ENCODE results near the gene MCMBP.
"Not testable (repeated sequence)": the region's sequence is repeated elsewhere in the genome, so short reads cannot be mapped to it uniquely, and the experiment has no call there.

Gene MCMBP

DNA sequence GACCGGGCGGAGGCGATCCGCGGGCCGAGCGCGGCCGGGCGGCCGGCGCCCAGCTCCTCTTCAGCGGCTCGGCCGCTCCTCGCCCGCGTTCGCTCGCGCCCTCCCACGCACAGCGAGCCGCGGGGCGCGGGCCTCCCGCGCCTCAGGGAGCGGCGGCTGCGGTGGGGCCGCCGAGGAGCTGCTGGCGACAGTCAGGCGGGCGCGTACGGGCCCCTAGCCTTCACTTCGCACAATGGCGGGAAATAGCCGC is at the start of gene MCMBP:
Gene MCMBP, minus strand, starts transcription at position 234 of the 250 bp plus-strand sequence. CDS start 259 bp downstream, outside the sequence.
- DNase-seq (ENCODE audit: low spot score) = no peak
- TF ChIP-seq, protein P1, sequence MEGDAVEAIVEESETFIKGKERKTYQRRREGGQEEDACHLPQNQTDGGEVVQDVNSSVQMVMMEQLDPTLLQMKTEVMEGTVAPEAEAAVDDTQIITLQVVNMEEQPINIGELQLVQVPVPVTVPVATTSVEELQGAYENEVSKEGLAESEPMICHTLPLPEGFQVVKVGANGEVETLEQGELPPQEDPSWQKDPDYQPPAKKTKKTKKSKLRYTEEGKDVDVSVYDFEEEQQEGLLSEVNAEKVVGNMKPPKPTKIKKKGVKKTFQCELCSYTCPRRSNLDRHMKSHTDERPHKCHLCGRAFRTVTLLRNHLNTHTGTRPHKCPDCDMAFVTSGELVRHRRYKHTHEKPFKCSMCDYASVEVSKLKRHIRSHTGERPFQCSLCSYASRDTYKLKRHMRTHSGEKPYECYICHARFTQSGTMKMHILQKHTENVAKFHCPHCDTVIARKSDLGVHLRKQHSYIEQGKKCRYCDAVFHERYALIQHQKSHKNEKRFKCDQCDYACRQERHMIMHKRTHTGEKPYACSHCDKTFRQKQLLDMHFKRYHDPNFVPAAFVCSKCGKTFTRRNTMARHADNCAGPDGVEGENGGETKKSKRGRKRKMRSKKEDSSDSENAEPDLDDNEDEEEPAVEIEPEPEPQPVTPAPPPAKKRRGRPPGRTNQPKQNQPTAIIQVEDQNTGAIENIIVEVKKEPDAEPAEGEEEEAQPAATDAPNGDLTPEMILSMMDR (IDR thresholded peaks at IDR 0.05; ENCODE audit: extremely low read depth, missing control alignments) = no peak

DNA sequence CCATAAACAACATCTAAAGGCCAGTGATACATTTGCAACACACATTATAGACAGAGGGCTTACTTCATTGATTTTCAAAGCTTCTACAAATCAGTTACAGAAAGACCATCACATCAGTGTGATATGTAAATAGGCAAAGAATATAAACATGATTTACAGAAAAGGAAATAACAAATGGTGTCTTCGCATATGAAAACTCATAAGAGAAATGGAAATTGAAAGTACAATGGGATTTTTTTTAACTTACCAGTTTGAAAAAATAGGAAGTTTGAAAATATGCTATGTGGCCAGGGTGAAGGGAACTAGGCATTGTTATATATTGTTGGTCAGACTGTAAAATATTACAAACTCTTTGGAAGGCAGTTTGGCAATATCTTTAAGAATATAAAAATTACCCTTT is 47.2 kb upstream of the MCMBP start:
- DNase-seq (ENCODE audit: low spot score) = peak; percentile 20
- TF ChIP-seq, protein P1 (IDR thresholded peaks at IDR 0.05; ENCODE audit: extremely low read depth, missing control alignments) = no peak

GRCh38 chr10:119919271-119919670 is 46.6 kb upstream of the MCMBP start:
- no peak for DNase-seq (ENCODE audit: low spot score)
- TF ChIP-seq, protein P1 (IDR thresholded peaks at IDR 0.05; ENCODE audit: extremely low read depth, missing control alignments) = no peak

DNA sequence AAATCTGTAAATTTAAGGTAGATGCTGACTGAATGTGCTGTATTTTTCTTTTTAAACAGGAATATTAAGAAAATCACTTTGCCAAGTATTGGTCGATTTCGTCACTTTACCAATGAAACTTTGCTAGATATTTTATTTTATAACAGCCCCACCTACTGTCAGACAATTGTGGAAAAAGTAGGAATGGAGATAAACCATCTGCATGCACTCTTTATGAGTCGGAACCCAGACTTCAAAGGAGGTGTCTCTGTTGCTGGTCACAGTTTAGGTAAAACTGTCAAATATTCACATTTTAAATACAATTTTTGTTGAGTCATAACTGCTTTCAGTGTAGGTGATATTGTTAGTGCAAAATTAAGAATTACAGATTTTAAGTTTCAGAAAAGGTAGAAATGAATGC is 45.1 kb upstream of the MCMBP start:
- no peak for DNase-seq (ENCODE audit: low spot score)
- TF ChIP-seq, protein P1 (IDR thresholded peaks at IDR 0.05; ENCODE audit: extremely low read depth, missing control alignments) = no peak

- TF ChIP-seq, protein P1 (IDR thresholded peaks at IDR 0.05; ENCODE audit: extremely low read depth, missing control alignments) = no peak
- no peak for DNase-seq (ENCODE audit: low spot score)
Measured at GRCh38 chr10:119910689-119911088, 38.0 kb upstream of the MCMBP start.

DNA sequence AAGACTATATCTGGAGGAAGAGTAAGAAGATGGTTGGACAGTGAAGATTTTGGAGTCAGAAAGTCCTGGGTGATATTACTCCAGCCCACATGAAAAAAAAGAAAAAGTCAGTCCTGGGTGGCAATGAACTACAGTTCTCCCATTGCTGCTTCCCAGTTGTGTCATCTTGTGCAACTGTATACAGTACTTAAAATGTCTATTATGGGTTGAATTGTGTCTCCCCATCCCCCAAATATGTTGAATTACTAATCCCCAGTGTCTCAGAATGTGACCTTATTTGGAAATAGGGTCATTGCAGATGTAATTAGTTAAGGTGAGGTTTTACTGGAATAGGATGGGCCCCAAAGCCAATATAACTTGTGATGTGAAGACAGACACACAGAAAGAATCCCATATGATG is 35.5 kb upstream of the MCMBP start:
- DNase-seq (ENCODE audit: low spot score) = no peak
- TF ChIP-seq, protein P1 (IDR thresholded peaks at IDR 0.05; ENCODE audit: extremely low read depth, missing control alignments) = no peak

DNA sequence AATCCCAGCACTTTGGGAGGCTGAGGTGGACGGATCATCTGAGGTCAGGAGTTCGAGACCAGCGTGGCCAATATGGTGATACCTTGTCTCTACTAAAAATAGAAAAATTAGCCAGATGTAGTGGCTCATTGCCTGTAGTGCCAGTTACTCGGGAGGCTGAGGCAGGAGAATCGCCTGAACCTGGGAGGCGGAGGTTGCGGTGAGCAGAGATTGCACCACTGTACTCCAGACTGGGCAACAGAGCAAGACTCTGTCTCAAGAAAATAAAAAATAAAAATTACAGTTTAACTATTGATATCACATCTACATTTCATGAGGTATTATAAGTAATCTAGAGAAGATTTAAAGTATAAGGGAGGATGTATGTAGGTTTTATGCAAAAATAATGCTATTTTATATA is 35.1 kb upstream of the MCMBP start:
- not testable (repeated sequence) for DNase-seq (ENCODE audit: low spot score)

DNA sequence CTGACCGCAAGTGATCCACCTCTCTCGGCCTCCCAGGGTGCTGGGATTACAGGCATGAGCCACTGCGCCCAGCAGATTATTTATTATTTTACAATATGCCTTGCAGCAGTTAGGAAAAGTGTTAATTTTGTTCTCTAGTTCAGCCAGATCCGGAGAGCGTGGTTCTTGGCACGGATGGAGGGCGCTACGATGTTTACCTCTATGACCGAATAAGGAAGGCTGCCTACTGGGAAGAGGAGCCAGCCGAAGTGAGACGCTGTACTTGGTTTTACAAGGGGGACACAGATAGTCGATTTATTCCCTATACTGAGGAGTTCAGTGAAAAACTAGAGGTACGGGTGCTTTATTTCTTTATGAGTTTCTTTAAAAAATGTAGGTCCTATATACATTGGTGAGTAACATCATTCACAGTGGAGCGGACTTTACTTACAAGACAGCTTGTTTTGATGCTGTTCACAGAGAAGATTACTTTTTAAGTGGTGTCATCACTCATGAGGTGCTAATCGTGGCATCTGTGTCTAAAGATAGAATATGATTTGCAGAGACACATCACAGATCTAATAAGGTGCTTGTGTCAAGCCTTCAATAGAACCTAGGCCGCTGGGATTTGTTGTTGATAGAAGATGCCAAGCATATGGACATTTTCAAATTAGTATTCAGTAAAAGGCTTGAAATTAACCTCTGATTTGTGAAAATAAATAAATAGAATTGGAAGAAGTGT is 31.5 kb upstream of the MCMBP start:
- DNase-seq (ENCODE audit: low spot score) = no peak
- TF ChIP-seq, protein P1 (IDR thresholded peaks at IDR 0.05; ENCODE audit: extremely low read depth, missing control alignments) = no peak

Measured in GM20000 (cell line).